Spleen (tissue), 11 donors: ENCODE results near the gene DAD1. TPM values are rescaled to one million over a fixed set of nuclear protein-coding genes. Genes with fewer than 3 reads are reported as not detected.

ENCODE experiments used
- DNase-seq: peaks from one replicate; pipeline ENCODE4 v3.0.0-alpha.2; 2020
- H3K27ac ChIP-seq, 8 donors: fragments of 200-600 bp; sonication (generic) in 7 of 8; 1 replicate in 4 of 8; 2 replicates in 4 of 8; pipeline versions ENCODE4 v1.5.0 to v1.8.0; 2016 to 2021; ENCODE audit warnings: inconsistent platforms in 4 of 8, mild to moderate bottlenecking in 4 of 8, moderate library complexity in 1 of 8
- H3K27me3 ChIP-seq, 7 donors: fragments of 200-600 bp; sonication (generic) in 6 of 7; replicated peaks in 1 of 7; 1 replicate in 4 of 7; 2 replicates in 3 of 7; pipeline versions ENCODE4 v1.5.0 to v1.8.0; 2016 to 2021; ENCODE audit warnings: inconsistent platforms in 3 of 7, mild to moderate bottlenecking in 1 of 7
- H3K36me3 ChIP-seq, 6 donors: fragments of 200-600 bp; sonication (generic) in 5 of 6; 1 replicate in 4 of 6; 2 replicates in 2 of 6; pipeline versions ENCODE4 v1.5.0 to v1.8.0; 2016 to 2021; ENCODE audit warnings: inconsistent platforms in 2 of 6
- H3K4me1 ChIP-seq, 6 donors: fragments of 200-600 bp; sonication (generic) in 5 of 6; 1 replicate in 3 of 6; 2 replicates in 3 of 6; pipeline versions ENCODE4 v1.5.0 to v1.8.0; 2016 to 2021; ENCODE audit warnings: inconsistent platforms in 3 of 6
- H3K4me3 ChIP-seq, 8 donors: fragments of 200-600 bp; sonication (generic) in 7 of 8; 1 replicate in 4 of 8; 2 replicates in 4 of 8; pipeline versions ENCODE4 v1.5.0 to v1.8.0; 2016 to 2021; ENCODE audit warnings: inconsistent platforms in 4 of 8, mild to moderate bottlenecking in 4 of 8, moderate library complexity in 2 of 8
- H3K9me3 ChIP-seq, 8 donors: fragments of 200-600 bp; sonication (generic) in 7 of 8; 1 replicate in 4 of 8; 2 replicates in 4 of 8; pipeline versions ENCODE4 v1.5.0 to v1.8.0; 2016 to 2021; ENCODE audit warnings: inconsistent platforms in 4 of 8
- POLR2A ChIP-seq, 3 donors: fragments of 450-650 bp; IDR thresholded peaks; one replicate each; pipeline ENCODE4 v1.5.1; 2017; ENCODE audit warnings: antibody characterized with exemption in 3 of 3, mild to moderate bottlenecking in 1 of 3
- POLR2AphosphoS5 ChIP-seq, 3 donors: sonication (generic); formaldehyde crosslinking; IDR thresholded peaks; one replicate each; pipeline ENCODE4 v1.5.1; 2017; ENCODE audit warnings: antibody characterized with exemption in 3 of 3
- WGBS, 5 donors: extraction: QIAGEN DNeasy Blood & Tissue Kit in 3 of 5; methylation state at CpG; one replicate each; pipeline versions ENCODE4 v1.1.5 to v1.1.7; 2013 to 2018; 5-methylcytosine and 5-hydroxymethylcytosine counted together
- intact Hi-C: fragments of 100-400 bp; cut with DNase I; formaldehyde crosslinking; loops from one replicate; pipeline ENCODE4 v1.15.0; 2023; ENCODE audit warnings: low total_unique reads
- polyA plus RNA-seq, 3 donors: library from polyadenylated mRNA; stranded (reverse); fragments of 200-250 nt; gene quantifications; one replicate each; pipeline ENCODE4 v1.2.1, GENCODE V29; 2013
- total RNA-seq, 7 donors: library from RNA; depleted of rRNA in 3 of 7; stranded (reverse); fragments of >200 nt in 3 of 7; fragmentation: NEBNext Ultra II Directional in 4 of 7; extraction: Animal tissue kit (Norgen Biotek cat#: 25700) in 4 of 7; gene quantifications; one replicate each; pipeline versions ENCODE4 v1.1.0 to v1.2.1, GENCODE V29; 2016 to 2021
- TF ChIP-seq, protein P1 (sequence below), 11 experiments: fragments of 200-600 bp in 7 of 11; fragments of 450-650 bp in 4 of 11; sonication (generic) in 4 of 11; IDR thresholded peaks in 8 of 11; conservative IDR thresholded peaks in 3 of 11; 1 replicate in 7 of 11; 2 replicates in 4 of 11; pipeline versions ENCODE4 v1.4.0 to v1.8.0; 2016 to 2021; ENCODE audit warnings: antibody characterized with exemption in 11 of 11, inconsistent platforms in 4 of 11, mild to moderate bottlenecking in 1 of 11
- donor health status: healthy with polysubstance abuse.
- donor health status: DM: no; HTN: no; CAD: no; lungs with moderate emphysema.
- donor health status: DM: no; HTN: no; CAD: no.
- donor health status: Bipolar disorder and iron deficiency.
- donor health status: healthy.
- donor health status: DM: no; HTN: no; CAD: no.
- donor health status: DM: yes; HTN: yes; CAD: no.

The DAD1 gene
- total and polyA plus RNA-seq, 10 donors, result 102 to 176 (median 129) TPM

DNA sequence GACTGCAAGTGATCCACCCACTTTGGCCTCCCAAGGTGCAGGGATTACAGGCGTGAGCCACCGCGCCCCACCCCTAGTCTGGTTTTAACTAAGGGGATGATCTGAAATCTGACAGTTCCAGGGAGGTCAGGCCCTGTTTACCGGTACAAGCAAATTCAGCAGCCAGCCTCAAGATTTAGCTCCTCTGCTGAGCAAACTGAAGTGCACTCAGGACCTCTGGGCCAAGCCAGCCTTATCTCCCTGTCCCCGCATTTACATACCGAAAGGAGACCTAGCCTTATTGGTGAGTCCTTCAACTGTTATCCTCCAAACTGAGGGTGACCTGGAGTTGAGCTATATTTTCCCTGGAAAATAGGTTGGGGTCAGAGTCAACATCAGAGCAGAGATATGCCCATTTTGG, 8.2 kb upstream of the DAD1 start:
- peaks cover 3 to 48% (median 30%) of the 10 kb centered on the region in 6 donors for H3K4me1 ChIP-seq
- DNase-seq, result no peak
- peaks cover 0 to 13% (median 8%) of the 10 kb centered on the region in 6 donors for H3K36me3 ChIP-seq
- intact Hi-C loops, result loop anchor here (10.0 kb wide), 1 partner anchor 158 kb away; no protein-coding TSS in a partner anchor
- no peak for TF ChIP-seq POLR2AphosphoS5 (IDR thresholded peaks at IDR 0.05)
- no peak for TF ChIP-seq POLR2A (IDR thresholded peaks at IDR 0.05)
- TF ChIP-seq, protein P1, sequence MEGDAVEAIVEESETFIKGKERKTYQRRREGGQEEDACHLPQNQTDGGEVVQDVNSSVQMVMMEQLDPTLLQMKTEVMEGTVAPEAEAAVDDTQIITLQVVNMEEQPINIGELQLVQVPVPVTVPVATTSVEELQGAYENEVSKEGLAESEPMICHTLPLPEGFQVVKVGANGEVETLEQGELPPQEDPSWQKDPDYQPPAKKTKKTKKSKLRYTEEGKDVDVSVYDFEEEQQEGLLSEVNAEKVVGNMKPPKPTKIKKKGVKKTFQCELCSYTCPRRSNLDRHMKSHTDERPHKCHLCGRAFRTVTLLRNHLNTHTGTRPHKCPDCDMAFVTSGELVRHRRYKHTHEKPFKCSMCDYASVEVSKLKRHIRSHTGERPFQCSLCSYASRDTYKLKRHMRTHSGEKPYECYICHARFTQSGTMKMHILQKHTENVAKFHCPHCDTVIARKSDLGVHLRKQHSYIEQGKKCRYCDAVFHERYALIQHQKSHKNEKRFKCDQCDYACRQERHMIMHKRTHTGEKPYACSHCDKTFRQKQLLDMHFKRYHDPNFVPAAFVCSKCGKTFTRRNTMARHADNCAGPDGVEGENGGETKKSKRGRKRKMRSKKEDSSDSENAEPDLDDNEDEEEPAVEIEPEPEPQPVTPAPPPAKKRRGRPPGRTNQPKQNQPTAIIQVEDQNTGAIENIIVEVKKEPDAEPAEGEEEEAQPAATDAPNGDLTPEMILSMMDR (IDR thresholded peaks at IDR 0.05 in 8 of 11, conservative IDR thresholded peaks at IDR 0.05 in 3 of 11), result no peak
- WGBS, 5 donors, result 86 to 95% (median 90%) methylated on average over 6 of the region's 6 CpGs
- H3K27me3 ChIP-seq, result no peaks in the 10 kb centered on the region
- peak overlapping the region in 5 of 8 donors; percentile 71 to 94 (median 73) for H3K4me3 ChIP-seq
- H3K9me3 ChIP-seq, result no peaks in the 10 kb centered on the region
- peak overlapping the region in 2 of 8 donors; percentile 87 to 93 for H3K27ac ChIP-seq

DNA sequence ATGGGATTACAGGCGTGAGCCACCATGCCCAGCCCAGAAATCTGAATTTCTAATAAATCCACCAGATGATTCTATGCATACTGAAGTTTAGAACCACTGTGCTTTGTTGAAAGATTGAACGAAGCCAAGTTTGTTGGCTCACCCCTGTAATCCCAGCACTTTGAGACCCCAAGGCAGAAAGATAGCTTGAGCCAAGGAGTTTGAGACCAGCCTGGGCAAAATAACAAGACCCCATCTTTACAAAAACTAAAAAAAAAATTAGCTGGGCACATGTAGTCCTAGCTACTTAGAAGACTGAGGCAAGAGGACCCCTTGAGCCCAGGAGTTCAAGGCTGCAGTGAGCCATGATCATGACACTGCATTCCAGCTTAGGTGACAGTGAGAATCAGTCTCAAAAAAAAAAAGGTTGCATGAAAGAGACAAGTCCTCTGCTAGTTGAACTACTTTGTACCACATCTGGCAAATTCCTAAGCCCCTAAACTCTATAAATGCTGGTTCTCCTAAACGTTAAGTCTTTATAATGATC, 7.4 kb upstream of the DAD1 start:
- H3K36me3 ChIP-seq, result peaks cover 0 to 4% (median under 1%) of the 10 kb centered on the region in 6 donors
- H3K27me3 ChIP-seq, result no peaks in the 10 kb centered on the region
- no peak overlapping the region for H3K27ac ChIP-seq
- no peak overlapping the region for H3K4me3 ChIP-seq
- H3K4me1 ChIP-seq, result peaks cover 3 to 39% (median 29%) of the 10 kb centered on the region in 6 donors
- DNase-seq, result no peak
- WGBS, 5 donors, result 87 to 92% (median 88%) methylated on average over 3 of the region's 3 CpGs
- intact Hi-C loops, result loop anchor here (10.0 kb wide), 1 partner anchor 158 kb away; no protein-coding TSS in a partner anchor
- no peaks in the 10 kb centered on the region for H3K9me3 ChIP-seq
- no peak for TF ChIP-seq POLR2AphosphoS5 (IDR thresholded peaks at IDR 0.05)

DNA sequence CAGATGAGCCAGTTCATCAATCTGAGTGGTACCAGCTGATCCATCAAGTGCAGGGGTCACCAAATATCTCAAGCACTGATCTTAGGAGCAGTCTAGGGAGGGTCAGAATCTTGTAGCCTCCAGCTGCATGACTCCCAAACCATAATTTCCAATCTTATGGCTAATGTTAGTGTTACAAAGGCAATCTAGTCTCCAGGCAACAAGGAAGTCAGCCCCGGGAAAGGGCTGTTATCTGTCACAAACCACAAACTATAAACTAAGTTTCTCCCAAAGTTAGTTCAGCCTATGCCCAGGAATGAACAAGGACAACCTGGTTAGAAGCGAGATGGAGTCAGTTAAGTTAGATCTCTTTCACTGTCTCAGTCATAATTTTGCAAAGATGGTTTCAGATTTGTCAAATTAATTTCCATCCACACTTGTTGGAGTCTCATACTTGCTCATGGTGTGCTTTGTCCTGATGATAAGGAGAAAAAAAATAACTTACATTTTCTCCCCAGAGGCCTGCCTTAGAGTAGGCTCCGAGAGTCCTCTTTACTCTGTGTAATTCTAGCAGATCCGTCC, 5.2 kb upstream of the DAD1 start:
- intact Hi-C loops, result loop anchor here (10.0 kb wide), 1 partner anchor 161 kb away; no protein-coding TSS in a partner anchor
- no peaks in the 10 kb centered on the region for H3K9me3 ChIP-seq
- no peak overlapping the region for H3K4me3 ChIP-seq
- WGBS, 5 donors, result 47 to 63% (median 49%) methylated on average over 4 of the region's 4 CpGs
- TF ChIP-seq, protein P1 (IDR thresholded peaks at IDR 0.05 in 8 of 11, conservative IDR thresholded peaks at IDR 0.05 in 3 of 11), result no peak
- TF ChIP-seq POLR2A (IDR thresholded peaks at IDR 0.05) (no peak), POLR2AphosphoS5 (IDR thresholded peaks at IDR 0.05) (no peak)
- H3K27me3 ChIP-seq, result no peaks in the 10 kb centered on the region
- peaks cover 3 to 30% (median 21%) of the 10 kb centered on the region in 6 donors for H3K4me1 ChIP-seq
- DNase-seq, result no peak
- no peaks in the 10 kb centered on the region for H3K36me3 ChIP-seq
- H3K27ac ChIP-seq, result no peak overlapping the region

DNA sequence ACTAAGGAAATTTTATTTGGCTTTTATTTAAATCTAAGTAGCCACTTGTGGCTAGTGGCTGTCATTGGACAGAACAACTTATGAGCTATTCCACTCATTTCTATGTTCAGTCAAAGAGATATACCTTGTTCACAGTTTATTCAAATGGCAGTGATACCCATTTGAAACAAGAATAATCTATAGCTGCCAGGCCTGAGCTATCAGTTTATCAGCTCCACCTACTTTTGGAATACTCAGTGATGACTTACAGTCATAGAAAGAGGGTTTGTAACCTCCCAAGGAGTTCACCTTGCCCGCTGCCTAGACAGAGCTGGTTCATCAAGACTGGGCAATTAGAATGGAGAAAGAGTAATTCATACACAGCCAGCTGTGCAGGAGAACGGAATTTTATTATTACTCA, 4.6 kb upstream of the DAD1 start:
- Histone ChIP-seq H3K27me3 (no peaks in the 10 kb centered on the region), H3K4me1 (peaks cover 3 to 26% (median 16%) of the 10 kb centered on the region in 6 donors), H3K4me3 (no peak overlapping the region), H3K9me3 (no peaks in the 10 kb centered on the region), H3K36me3 (no peaks in the 10 kb centered on the region), H3K27ac (no peak overlapping the region)
- TF ChIP-seq POLR2A (IDR thresholded peaks at IDR 0.05) (no peak), POLR2AphosphoS5 (IDR thresholded peaks at IDR 0.05) (no peak)
- TF ChIP-seq, protein P1 (IDR thresholded peaks at IDR 0.05 in 8 of 11, conservative IDR thresholded peaks at IDR 0.05 in 3 of 11), result no peak
- DNase-seq, result no peak
- intact Hi-C loops, result loop anchor here (10.0 kb wide), 1 partner anchor 161 kb away; no protein-coding TSS in a partner anchor
- WGBS, 5 donors, result 88 to 92% (median 91%) methylated on average over 2 of the region's 2 CpGs
